Vagina (tissue), 2 donors: ENCODE results near the gene ALG11. TPM values are rescaled to one million over a fixed set of nuclear protein-coding genes. Genes with fewer than 3 reads are reported as not detected.

ENCODE experiments used
- DNase-seq, 2 donors: peaks; one replicate each; pipeline ENCODE4 v3.0.0-alpha.2; 2017; ENCODE audit errors: extremely low spot score in 2 of 2
- H3K27ac ChIP-seq: fragments of 200-600 bp; sonication (generic); one replicate; pipeline ENCODE4 v1.5.1; 2019
- H3K27me3 ChIP-seq: fragments of 200-600 bp; sonication (generic); one replicate; pipeline ENCODE4 v1.5.1; 2019
- H3K36me3 ChIP-seq, 2 donors: fragments of 200-600 bp; sonication (generic); one replicate each; pipeline ENCODE4 v1.5.1; 2017 to 2019
- H3K4me1 ChIP-seq: fragments of 200-600 bp; sonication (generic); one replicate; pipeline ENCODE4 v1.5.1; 2019
- H3K4me3 ChIP-seq, 2 donors: fragments of 200-600 bp; sonication (generic); 1 replicate in 1 of 2; 2 replicates in 1 of 2; pipeline ENCODE4 v1.5.1; 2016 to 2019
- H3K9me3 ChIP-seq: fragments of 200-600 bp; sonication (generic); one replicate; pipeline ENCODE4 v1.5.1; 2019
- POLR2A ChIP-seq, 2 donors: fragments of 450-650 bp; IDR thresholded peaks; one replicate each; pipeline ENCODE4 v1.6.1; 2017; ENCODE audit warnings: antibody characterized with exemption in 2 of 2, mild to moderate bottlenecking in 2 of 2, moderate library complexity in 2 of 2
- POLR2AphosphoS5 ChIP-seq, 2 donors: sonication (generic); formaldehyde crosslinking; IDR thresholded peaks; one replicate each; pipeline ENCODE4 v1.9.0; 2017; ENCODE audit warnings: antibody characterized with exemption in 2 of 2, mild to moderate bottlenecking in 2 of 2, low read depth in 1 of 2; ENCODE audit not compliant: insufficient read depth in 1 of 2
- intact Hi-C: fragments of 100-400 bp; cut with DNase I; formaldehyde crosslinking; loops from one replicate; pipeline ENCODE4 v1.15.1; 2023
- total RNA-seq: library from RNA; depleted of rRNA; stranded (reverse); fragments of >200 nt; gene quantifications from one replicate; pipeline ENCODE4 v1.2.3, GENCODE V29; 2016
- TF ChIP-seq, protein P1 (sequence below), 3 experiments: fragments of 450-650 bp in 2 of 3; fragments of 200-600 bp in 1 of 3; sonication (generic) in 1 of 3; IDR thresholded peaks; one replicate each; pipeline ENCODE4 v1.5.1; 2017 to 2019; ENCODE audit warnings: antibody characterized with exemption in 3 of 3, mild to moderate bottlenecking in 2 of 3, moderate library complexity in 2 of 3

ALG11 gene
- total RNA-seq, 1 donor from 2014 or later: 12.5 TPM

- Histone ChIP-seq H3K4me1 (no peaks in the 10 kb centered on the region), H3K9me3 (no peaks in the 10 kb centered on the region), H3K27ac (no peak overlapping the region), H3K4me3 (no peak overlapping the region), H3K36me3 (peaks cover 0 to 18% of the 10 kb centered on the region in 2 donors), H3K27me3 (no peaks in the 10 kb centered on the region)
- DNase-seq: no peak
- intact Hi-C loops: no loop called here
- TF ChIP-seq, protein P1, sequence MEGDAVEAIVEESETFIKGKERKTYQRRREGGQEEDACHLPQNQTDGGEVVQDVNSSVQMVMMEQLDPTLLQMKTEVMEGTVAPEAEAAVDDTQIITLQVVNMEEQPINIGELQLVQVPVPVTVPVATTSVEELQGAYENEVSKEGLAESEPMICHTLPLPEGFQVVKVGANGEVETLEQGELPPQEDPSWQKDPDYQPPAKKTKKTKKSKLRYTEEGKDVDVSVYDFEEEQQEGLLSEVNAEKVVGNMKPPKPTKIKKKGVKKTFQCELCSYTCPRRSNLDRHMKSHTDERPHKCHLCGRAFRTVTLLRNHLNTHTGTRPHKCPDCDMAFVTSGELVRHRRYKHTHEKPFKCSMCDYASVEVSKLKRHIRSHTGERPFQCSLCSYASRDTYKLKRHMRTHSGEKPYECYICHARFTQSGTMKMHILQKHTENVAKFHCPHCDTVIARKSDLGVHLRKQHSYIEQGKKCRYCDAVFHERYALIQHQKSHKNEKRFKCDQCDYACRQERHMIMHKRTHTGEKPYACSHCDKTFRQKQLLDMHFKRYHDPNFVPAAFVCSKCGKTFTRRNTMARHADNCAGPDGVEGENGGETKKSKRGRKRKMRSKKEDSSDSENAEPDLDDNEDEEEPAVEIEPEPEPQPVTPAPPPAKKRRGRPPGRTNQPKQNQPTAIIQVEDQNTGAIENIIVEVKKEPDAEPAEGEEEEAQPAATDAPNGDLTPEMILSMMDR (IDR thresholded peaks at IDR 0.05): no peak
- TF ChIP-seq POLR2A (IDR thresholded peaks at IDR 0.05): no peak
- TF ChIP-seq POLR2AphosphoS5 (IDR thresholded peaks at IDR 0.05; ENCODE audit: insufficient read depth in 1 of 2, low read depth in 1 of 2): no peak
Measured at GRCh38 chr13:52020191-52020590, 8.0 kb downstream of the ALG11 start.

GRCh38 chr13:52022356-52022755, 10.2 kb downstream of the ALG11 start:
- Histone ChIP-seq H3K36me3 (peaks cover 0 to 22% of the 10 kb centered on the region in 2 donors), H3K27me3 (no peaks in the 10 kb centered on the region), H3K4me1 (no peaks in the 10 kb centered on the region), H3K4me3 (no peak overlapping the region), H3K9me3 (no peaks in the 10 kb centered on the region), H3K27ac (no peak overlapping the region)
- TF ChIP-seq, protein P1 (IDR thresholded peaks at IDR 0.05): no peak
- TF ChIP-seq POLR2A (IDR thresholded peaks at IDR 0.05) (no peak), POLR2AphosphoS5 (IDR thresholded peaks at IDR 0.05; ENCODE audit: insufficient read depth in 1 of 2, low read depth in 1 of 2) (no peak)
- DNase-seq: no peak
- intact Hi-C loops: no loop called here

DNA sequence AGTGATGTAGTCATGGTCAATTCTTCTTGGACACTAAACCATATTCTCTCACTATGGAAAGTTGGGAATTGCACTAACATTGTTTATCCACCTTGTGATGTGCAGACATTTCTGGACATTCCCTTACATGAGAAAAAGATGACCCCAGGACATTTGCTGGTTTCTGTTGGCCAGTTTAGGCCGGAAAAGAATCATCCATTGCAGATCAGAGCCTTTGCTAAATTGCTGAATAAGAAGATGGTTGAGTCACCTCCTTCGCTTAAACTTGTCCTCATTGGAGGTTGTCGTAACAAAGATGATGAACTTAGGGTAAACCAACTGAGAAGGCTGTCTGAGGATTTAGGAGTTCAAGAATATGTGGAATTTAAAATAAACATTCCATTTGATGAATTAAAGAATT, 12.3 kb downstream of the ALG11 start, which contains the start of gene UTP14C:
TSS of gene UTP14C (plus strand) at position 211 of the 400 bp plus-strand sequence. CDS start 4,114 bp downstream, outside the sequence.
- no peaks in the 10 kb centered on the region for H3K4me1 ChIP-seq
- intact Hi-C loops: no loop called here
- H3K4me3 ChIP-seq: no peak within 1 kb of the TSS
- DNase-seq: no peak
- H3K27me3 ChIP-seq: no peaks in the 10 kb centered on the region
- H3K36me3 ChIP-seq: peaks cover 0 to 24% of the 10 kb centered on the region in 2 donors
- no peak within 1 kb of the TSS for H3K27ac ChIP-seq
- TF ChIP-seq, protein P1 (IDR thresholded peaks at IDR 0.05): no peak
- TF ChIP-seq POLR2AphosphoS5 (IDR thresholded peaks at IDR 0.05; ENCODE audit: insufficient read depth in 1 of 2, low read depth in 1 of 2): no peak
- no peak for TF ChIP-seq POLR2A (IDR thresholded peaks at IDR 0.05)
- no peaks in the 10 kb centered on the region for H3K9me3 ChIP-seq

GRCh38 chr13:52025475-52026245, 13.5 kb downstream of the ALG11 start:
- TF ChIP-seq, protein P1 (IDR thresholded peaks at IDR 0.05): no peak
- TF ChIP-seq POLR2AphosphoS5 (IDR thresholded peaks at IDR 0.05; ENCODE audit: insufficient read depth in 1 of 2, low read depth in 1 of 2) (no peak), POLR2A (IDR thresholded peaks at IDR 0.05) (no peak)
- H3K36me3 ChIP-seq: peaks cover 0 to 13% of the 10 kb centered on the region in 2 donors
- H3K4me3 ChIP-seq: no peak overlapping the region
- DNase-seq: no peak
- no peaks in the 10 kb centered on the region for H3K27me3 ChIP-seq
- no peaks in the 10 kb centered on the region for H3K4me1 ChIP-seq
- intact Hi-C loops: no loop called here
- H3K9me3 ChIP-seq: no peaks in the 10 kb centered on the region
- no peak overlapping the region for H3K27ac ChIP-seq

DNA sequence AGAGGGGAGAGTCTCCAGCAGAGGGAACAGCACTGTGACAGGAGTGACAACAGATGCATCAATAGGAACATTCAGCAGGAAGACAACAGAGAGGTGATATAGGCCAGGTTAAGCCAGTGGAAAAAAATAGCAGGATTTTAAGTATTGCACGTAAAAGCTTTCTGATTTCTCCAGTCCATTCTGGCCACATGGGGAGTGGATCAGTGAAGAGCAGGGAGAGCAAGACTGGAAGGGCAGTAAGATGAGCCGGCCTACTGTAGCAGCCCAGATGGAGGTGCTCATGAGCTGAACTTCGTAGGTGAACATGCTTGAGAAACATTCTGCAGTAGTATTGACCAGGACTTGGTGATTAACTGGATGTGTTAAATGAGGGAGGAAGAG, 14.0 kb downstream of the ALG11 start:
- Histone ChIP-seq H3K27ac (no peak overlapping the region), H3K27me3 (no peaks in the 10 kb centered on the region), H3K4me1 (no peaks in the 10 kb centered on the region), H3K36me3 (peaks cover 0 to 11% of the 10 kb centered on the region in 2 donors), H3K9me3 (no peaks in the 10 kb centered on the region), H3K4me3 (no peak overlapping the region)
- intact Hi-C loops: no loop called here
- TF ChIP-seq POLR2AphosphoS5 (IDR thresholded peaks at IDR 0.05; ENCODE audit: insufficient read depth in 1 of 2, low read depth in 1 of 2) (no peak), POLR2A (IDR thresholded peaks at IDR 0.05) (no peak)
- TF ChIP-seq, protein P1 (IDR thresholded peaks at IDR 0.05): no peak
- no peak for DNase-seq
